Activated CD8-positive, alpha-beta memory T cell treated with anti-CD3 and anti-CD28 coated beads, Interleukin-2, amount 10 ng/mL, durations not matched to agents 7 days and 5 days (primary cell): ENCODE measurements around the gene PAK2. TPM values are rescaled to one million over a fixed set of nuclear protein-coding genes. Genes with fewer than 3 reads are reported as not detected.

Experiments
- total RNA-seq, 2 experiments: library from RNA; stranded (reverse); gene quantifications; one replicate each; pipeline ENCODE4 v1.2.3, GENCODE V29; 2021

PAK2 gene
- total RNA-seq, 2 experiments from 2014 or later: 86.4 to 118 TPM

Other genes starting within 250 kb of the PAK2 start
- gene RNF168, start 236.1 kb upstream of the PAK2 start, total RNA-seq: 10 to 100 TPM; 29.6 to 39.4 TPM
- not detected for gene SMCO1, start 224.5 kb upstream of the PAK2 start, total RNA-seq
- 10 to 100 TPM; 22.2 to 23.1 TPM for gene WDR53, start 171.3 kb upstream of the PAK2 start, total RNA-seq
- 10 to 100 TPM; 14.9 to 20.3 TPM for gene FBXO45, start 171.2 kb upstream of the PAK2 start, total RNA-seq
- gene NRROS, start 100.2 kb upstream of the PAK2 start, total RNA-seq: 10 to 100 TPM; 37.5 to 47.8 TPM
- 1 to 10 TPM; 4.1 to 5.4 TPM for gene CEP19, start 27.6 kb upstream of the PAK2 start, total RNA-seq
- 10 to 100 TPM; 40.5 to 56.9 TPM for gene PIGX, start 27.5 kb upstream of the PAK2 start, total RNA-seq
- 10 to 100 TPM; 39.8 to 42.0 TPM for gene SENP5, start 128.1 kb downstream of the PAK2 start, total RNA-seq
- 10 to 100 TPM; 52.5 to 68.9 TPM for gene NCBP2, start 202.7 kb downstream of the PAK2 start, total RNA-seq
- gene PIGZ, start 229.0 kb downstream of the PAK2 start, total RNA-seq: 1 to 10 TPM; 1.6 to 2.6 TPM